K562 (cell line): ENCODE results near the gene HERC3. TPM values are rescaled to one million over a fixed set of nuclear protein-coding genes. Genes with fewer than 3 reads are reported as not detected.

ENCODE experiments used
- ATAC-seq: fragments of 200-7000 bp; cut with Tn5 transposase; 3 replicates; pipeline ENCODE4 v1.9.1; 2020; ENCODE audit warnings: moderate library complexity
- BruUV-seq: library from RNA; stranded (reverse); fragments of 400-500 nt; replicated peaks from 2 replicates; lab custom pipeline; 2021; lab: Mats Ljungman, UMichigan
- CTCF ChIA-PET: fragments of 300-600 bp; formaldehyde crosslinking; extraction: SDS; loops from one replicate; lab custom pipeline; 2021; ENCODE audit warnings: low intra/inter-chr PET ratio; lab: Yijun Ruan, JAX
- POLR2A ChIA-PET: fragments of 300-600, 350-650 bp; sonication (Branson Sonifier 250); formaldehyde crosslinking; extraction: SDS; loops from one replicate; lab custom pipeline; 2021; ENCODE audit warnings: antibody characterized with exemption, inconsistent platforms; lab: Yijun Ruan, JAX
- DNase-seq, 4 experiments: peaks; one replicate each; pipeline versions ENCODE4 v3.0.0 to v3.0.0-alpha.2; 2011 to 2018; ENCODE audit warnings: low spot score in 3 of 4, mixed read lengths in 3 of 4; ENCODE audit errors: extremely low read depth in 1 of 4
- FAIRE-seq: peaks from 2 replicates; lab custom pipeline; 2011; peaks lifted over from hg19 to GRCh38; lab: Jason Lieb, UNC
- H2AFZ ChIP-seq: 2 replicates; pipeline ENCODE4 v1.6.0; 2011; ENCODE audit warnings: low read depth, low read length, control low read depth, inconsistent platforms
- H3K27ac ChIP-seq: fragments of 200-600 bp; 3 replicates; pipeline ENCODE4 v1.8.0; 2011; ENCODE audit warnings: low read depth, mild to moderate bottlenecking, control low read depth, inconsistent platforms, low read length, moderate library complexity, mixed read lengths; ENCODE audit errors: extremely low read depth
- H3K27me3 ChIP-seq, 2 experiments: fragments of 300-600 bp in 1 of 2; 2 replicates in 1 of 2; 3 replicates in 1 of 2; pipeline versions ENCODE4 v1.6.0 to v1.8.0; 2011; ENCODE audit warnings: inconsistent platforms in 2 of 2, low read length in 2 of 2, mild to moderate bottlenecking in 1 of 2, mixed read lengths in 1 of 2, moderate library complexity in 1 of 2; ENCODE audit not compliant: control insufficient read depth in 2 of 2, insufficient read depth in 2 of 2
- H3K36me3 ChIP-seq: fragments of 300-600 bp; 3 replicates; pipeline ENCODE4 v1.8.0; 2011; ENCODE audit warnings: mild to moderate bottlenecking, low read length, inconsistent platforms; ENCODE audit not compliant: control insufficient read depth, insufficient read depth
- H3K4me1 ChIP-seq, 2 experiments: fragments of 200-600 bp in 1 of 2; replicated peaks in 1 of 2; 2 replicates in 1 of 2; 3 replicates in 1 of 2; pipeline versions ENCODE4 v1.5.1 to v1.8.0; 2011; ENCODE audit warnings: inconsistent platforms in 2 of 2, low read length in 2 of 2, mild to moderate bottlenecking in 1 of 2, mixed read lengths in 1 of 2, moderate library complexity in 1 of 2; ENCODE audit not compliant: control insufficient read depth in 2 of 2, insufficient read depth in 2 of 2
- H3K4me2 ChIP-seq: 2 replicates; pipeline ENCODE4 v1.6.1; 2011; ENCODE audit warnings: low read length, control low read depth, inconsistent platforms, mixed read lengths; ENCODE audit not compliant: insufficient read depth
- H3K4me3 ChIP-seq: fragments of 200-600 bp; sonication (generic), shearing (Covaris generic); 2 replicates; pipeline ENCODE4 v1.5.1; 2016; ENCODE audit warnings: control low read depth, inconsistent platforms
- H3K79me2 ChIP-seq: fragments of 200-600 bp; 3 replicates; pipeline ENCODE4 v1.8.0; 2011; ENCODE audit warnings: low read length, inconsistent platforms; ENCODE audit not compliant: control insufficient read depth, insufficient read depth
- H3K9ac ChIP-seq, 2 experiments: 2 replicates each; pipeline versions ENCODE4 v1.6.0 to v1.6.1; 2011; ENCODE audit warnings: low read depth in 2 of 2, low read length in 2 of 2, control low read depth in 1 of 2, inconsistent platforms in 1 of 2, mild to moderate bottlenecking in 1 of 2, mixed read lengths in 1 of 2; ENCODE audit not compliant: insufficient read depth in 1 of 2
- H3K9me1 ChIP-seq: one replicate; pipeline ENCODE4 v1.6.0; 2011; ENCODE audit warnings: inconsistent platforms, mild to moderate bottlenecking, low read length, moderate library complexity; ENCODE audit not compliant: control insufficient read depth, insufficient read depth
- H3K9me3 ChIP-seq: replicated peaks from 2 replicates; pipeline ENCODE4 v1.5.1; 2011; ENCODE audit warnings: low read depth, low read length, inconsistent platforms; ENCODE audit not compliant: control insufficient read depth, insufficient read depth
- H4K20me1 ChIP-seq: replicated peaks from 2 replicates; pipeline ENCODE4 v1.6.1; 2011; ENCODE audit warnings: low read length, inconsistent platforms, mixed read lengths; ENCODE audit not compliant: control insufficient read depth, insufficient read depth
- ARID1B ChIP-seq: fragments of 450-650 bp; IDR thresholded peaks from 2 replicates; pipeline ENCODE4 v1.6.1; 2016; ENCODE audit warnings: antibody characterized with exemption, mild to moderate bottlenecking, inconsistent platforms
- C11orf30 ChIP-seq: fragments of 450-650 bp; IDR thresholded peaks from 2 replicates; pipeline ENCODE4 v1.6.1; 2016; ENCODE audit warnings: low read depth, mild to moderate bottlenecking
- CEBPB ChIP-seq: fragments of 450-650 bp; IDR thresholded peaks from 2 replicates; pipeline ENCODE4 v1.6.1; 2016; ENCODE audit warnings: missing genetic modification characterization, missing compliant biosample characterization
- EHMT2 ChIP-seq: fragments of 450-650 bp; IDR thresholded peaks from 2 replicates; pipeline ENCODE4 v1.6.1; 2018; ENCODE audit warnings: antibody characterized with exemption
- EWSR1 ChIP-seq: fragments of 450-650 bp; IDR thresholded peaks from 2 replicates; pipeline ENCODE4 v1.6.1; 2018; ENCODE audit warnings: borderline replicate concordance, mild to moderate bottlenecking, low read depth, moderate library complexity; ENCODE audit not compliant: partially characterized antibody
- HIVEP1 ChIP-seq: fragments of 250-450 bp; sonication (Bioruptor Pico); IDR thresholded peaks from 2 replicates; pipeline ENCODE4 v1.4.0; 2020; ENCODE audit warnings: mild to moderate bottlenecking
- MYNN ChIP-seq, 2 experiments: sonication (generic); formaldehyde crosslinking in 1 of 2; IDR thresholded peaks; 2 replicates each; pipeline versions ENCODE4 v1.5.0 to v1.6.1; 2016 to 2020; ENCODE audit warnings: antibody characterized with exemption in 1 of 2, missing genetic modification reagents in 1 of 2
- NR1H2 ChIP-seq: sonication (generic); formaldehyde crosslinking; IDR thresholded peaks from 2 replicates; pipeline ENCODE4 v1.4.0; 2020; ENCODE audit warnings: mild to moderate bottlenecking, missing genetic modification reagents
- RCOR1 ChIP-seq, 2 experiments: IDR thresholded peaks; 2 replicates each; pipeline ENCODE4 v1.6.1; 2012; ENCODE audit warnings: low read depth in 2 of 2, low read length in 2 of 2, borderline replicate concordance in 1 of 2, improper control_type of control experiment in 1 of 2
- ZNF23 ChIP-seq: fragments of 250-450 bp; sonication (Bioruptor Pico); IDR thresholded peaks from 2 replicates; pipeline ENCODE4 v1.4.0; 2020; ENCODE audit warnings: mild to moderate bottlenecking
- ZNF354B ChIP-seq: fragments of 250-450 bp; sonication (Bioruptor Pico); IDR thresholded peaks from 2 replicates; pipeline ENCODE4 v1.4.0; 2020
- ZNF75A ChIP-seq: fragments of 450-650 bp; formaldehyde crosslinking; IDR thresholded peaks from 2 replicates; pipeline ENCODE4 v1.4.0; 2020; ENCODE audit warnings: mild to moderate bottlenecking
- WGBS: fragments of 100-300 bp; shearing (Covaris generic); methylation state at CpG from one replicate; pipeline ENCODE4 v1.1.6; 2016; ENCODE audit warnings: low coverage, mixed read lengths; ENCODE audit not compliant: insufficient coverage; ENCODE audit errors: missing lambda C conversion rate; 5-methylcytosine and 5-hydroxymethylcytosine counted together
- in situ Hi-C: fragments of 300-500 bp; cut with MboI; formaldehyde crosslinking; loops from 4 replicates; pipeline ENCODE4 v1.15.0; 2018; ENCODE audit warnings: inconsistent platforms, mixed read lengths
- intact Hi-C: fragments of 100-400 bp; cut with micrococcal nuclease; formaldehyde crosslinking; loops from 2 replicates; pipeline ENCODE4 v1.14.2; 2022
- polyA plus RNA-seq, 8 experiments: library from polyadenylated mRNA; depleted of rRNA in 4 of 8; stranded (reverse) in 5 of 8; unstranded in 3 of 8; fragments of >200 nt; fragmentation: Nextera tagmentation in 2 of 8; fragmentation: Illumina TruSeq in 1 of 8; extraction: Ambion mirVana in 2 of 8; extraction: Trizol in 1 of 8; gene quantifications; 2 replicates each; pipeline versions ENCODE4 v1.2.1 to v1.2.3, GENCODE V29; 2011 to 2014; ENCODE audit warnings: inconsistent platforms in 1 of 8, missing spikeins in 1 of 8
- total RNA-seq, 7 experiments: library from RNA; depleted of rRNA in 6 of 7; stranded (reverse); fragments of >200 nt in 6 of 7; fragmentation: Illumina TruSeq in 2 of 7; extraction: Trizol in 2 of 7; gene quantifications; 2 replicates each; pipeline versions ENCODE4 v1.2.1 to v1.2.3, GENCODE V29; 2011 to 2021; ENCODE audit warnings: low replicate concordance in 1 of 7

Gene HERC3
- total and polyA plus RNA-seq, 9 of the 15 experiments (the other 6 are each of a cell fraction or from before 2014, with no cell fraction given), result 1.8 to 13.1 (median 7.6) TPM

DNA sequence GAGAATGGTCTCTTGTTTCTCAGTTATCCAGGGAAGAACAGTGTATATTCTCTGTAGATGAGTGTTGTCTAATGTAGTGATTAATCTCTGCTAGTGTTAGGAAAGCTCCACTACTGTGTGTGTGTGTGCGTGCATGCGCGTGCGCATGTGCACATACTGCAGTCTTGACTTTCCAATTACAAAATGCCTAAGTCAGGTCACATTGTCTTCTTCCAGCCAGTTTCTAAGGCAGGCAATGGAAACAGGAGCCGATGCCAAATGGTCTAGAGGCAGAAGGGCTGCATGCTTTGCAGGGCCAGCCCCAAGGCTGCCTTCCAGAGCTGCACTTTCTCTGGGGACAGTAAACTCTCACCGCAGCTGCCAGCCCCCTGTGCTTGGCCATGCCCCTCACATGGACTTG, 135.9 kb downstream of the HERC3 start:
- in situ Hi-C loops (no loop called here), intact Hi-C loops (no loop called here)
- Histone ChIP-seq H3K36me3 (peaks cover 45% of the 10 kb centered on the region; the same call in 2 of the 3 replicates), H4K20me1 (no peaks in the 10 kb centered on the region), H2AFZ (no peak overlapping the region), H3K9me3 (no peaks in the 10 kb centered on the region), H3K9me1 (no peaks in the 10 kb centered on the region), H3K79me2 (no peaks in the 10 kb centered on the region), H3K4me2 (no peak overlapping the region), H3K4me1 (no peaks in the 10 kb centered on the region), H3K27me3 (no peaks in the 10 kb centered on the region), H3K9ac (no peak overlapping the region), H3K27ac (no peak overlapping the region), H3K4me3 (no peak overlapping the region)
- DNase-seq (no peak), FAIRE-seq (no peak), ATAC-seq (no peak)
- TF ChIP-seq CEBPB (tag) (no peak), NR1H2 (CRISPR knock-in tag) (no peak), ZNF354B (CRISPR knock-in tag) (no peak), HIVEP1 (no peak), MYNN (IDR thresholded peaks at IDR 0.05) (no peak), MYNN (CRISPR knock-in tag; IDR thresholded peaks at IDR 0.05) (no peak), EHMT2 (no peak), C11orf30 (no peak), RCOR1 (IDR thresholded peaks at IDR 0.05; ENCODE audit: borderline replicate concordance in 1 of 2, low read depth in 2 of 2, low read length in 2 of 2) (no peak), ARID1B (no peak), ZNF23 (CRISPR knock-in tag) (no peak), EWSR1 (no peak), ZNF75A (CRISPR knock-in tag) (no peak)
- ChIA-PET POLR2A (no interaction called here), CTCF (no interaction called here)
- BruUV-seq, result no TSS peak
- WGBS, result 98% methylated on average over 6 of the region's 6 CpGs
